Thyroid gland (tissue), 4 donors: ENCODE results near the gene TEDC1. TPM values are rescaled to one million over a fixed set of nuclear protein-coding genes. Genes with fewer than 3 reads are reported as not detected.

Experiments
- DNase-seq, 2 donors: peaks; one replicate each; pipeline ENCODE4 v3.0.0-alpha.2; 2019
- H3K27ac ChIP-seq, 3 donors: fragments of 200-600 bp; sonication (generic); 1 replicate in 2 of 3; 2 replicates in 1 of 3; pipeline ENCODE4 v1.5.1; 2016 to 2019; ENCODE audit warnings: mild to moderate bottlenecking in 1 of 3, moderate library complexity in 1 of 3
- H3K27me3 ChIP-seq: fragments of 200-600 bp; sonication (generic); one replicate; pipeline ENCODE4 v1.5.1; 2019
- H3K36me3 ChIP-seq, 2 donors: fragments of 200-600 bp; sonication (generic); one replicate each; pipeline ENCODE4 v1.5.1; 2016 to 2019
- H3K4me1 ChIP-seq, 2 donors: fragments of 200-600 bp; sonication (generic); one replicate each; pipeline ENCODE4 v1.5.1; 2017 to 2019
- H3K4me3 ChIP-seq, 3 donors: fragments of 200-600 bp; sonication (generic); replicated peaks in 1 of 3; 1 replicate in 2 of 3; 2 replicates in 1 of 3; pipeline ENCODE4 v1.5.1; 2016; ENCODE audit warnings: mild to moderate bottlenecking in 1 of 3
- H3K9me3 ChIP-seq: fragments of 200-600 bp; sonication (generic); one replicate; pipeline ENCODE4 v1.5.1; 2017
- CTCF ChIP-seq, 6 experiments: fragments of 200-600 bp in 3 of 6; fragments of 450-650 bp in 3 of 6; sonication (generic) in 3 of 6; IDR thresholded peaks; one replicate each; pipeline ENCODE4 v1.5.1; 2016 to 2019; ENCODE audit warnings: antibody characterized with exemption in 6 of 6, mild to moderate bottlenecking in 2 of 6, inconsistent platforms in 1 of 6, moderate library complexity in 1 of 6
- POLR2A ChIP-seq, 2 donors: fragments of 450-650 bp; IDR thresholded peaks; one replicate each; pipeline ENCODE4 v1.6.1; 2017; ENCODE audit warnings: antibody characterized with exemption in 2 of 2, mild to moderate bottlenecking in 2 of 2, moderate library complexity in 1 of 2
- WGBS, 2 donors: methylation state at CpG; one replicate each; pipeline ENCODE4 v1.1.5; 2017; 5-methylcytosine and 5-hydroxymethylcytosine counted together
- intact Hi-C: fragments of 100-400 bp; cut with DNase I; formaldehyde crosslinking; loops from one replicate; pipeline ENCODE4 v1.15.1; 2023
- total RNA-seq, 4 donors: library from RNA; depleted of rRNA; stranded (reverse); fragments of >200 nt; gene quantifications; one replicate each; pipeline ENCODE4 v1.2.3, GENCODE V29; 2016

Gene TEDC1
- total RNA-seq, 4 donors from 2014 or later, result 3.4 to 13.9 (median 8.5) TPM

DNA sequence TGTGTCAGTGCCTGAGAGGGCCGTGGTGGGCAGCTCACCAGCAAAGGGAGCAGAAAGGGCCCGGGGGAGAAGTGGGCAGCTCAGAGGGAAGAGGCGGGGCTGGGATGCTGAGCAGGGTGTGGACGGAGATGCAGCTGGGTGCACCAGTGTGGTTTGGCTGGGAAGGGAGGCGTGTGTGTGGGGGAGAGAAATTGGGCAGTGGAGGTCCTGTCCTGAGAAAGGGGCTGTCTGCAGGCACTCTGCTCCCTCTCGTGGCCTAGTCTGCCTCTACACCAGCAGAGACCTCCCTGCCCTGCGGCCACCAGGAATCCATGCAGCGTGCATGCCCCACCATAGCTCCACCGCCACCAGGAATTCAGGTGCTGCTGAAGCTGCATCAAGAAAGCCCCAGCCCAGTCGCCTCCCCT, 41.7 kb downstream of the TEDC1 start:
- 61 to 64% methylated on average over 9 to 10 of the region's 10 CpGs for WGBS, 2 donors
- intact Hi-C loops, result no loop called here
- peaks cover 4 to 15% of the 10 kb centered on the region in 2 donors for H3K4me1 ChIP-seq
- no peaks in the 10 kb centered on the region for H3K36me3 ChIP-seq
- no peak overlapping the region for H3K4me3 ChIP-seq
- no peak for DNase-seq
- H3K9me3 ChIP-seq, result no peaks in the 10 kb centered on the region
- H3K27ac ChIP-seq, result no peak overlapping the region
- H3K27me3 ChIP-seq, result no peaks in the 10 kb centered on the region
- TF ChIP-seq POLR2A (IDR thresholded peaks at IDR 0.05), result no peak
- no peak for TF ChIP-seq CTCF (IDR thresholded peaks at IDR 0.05)

DNA sequence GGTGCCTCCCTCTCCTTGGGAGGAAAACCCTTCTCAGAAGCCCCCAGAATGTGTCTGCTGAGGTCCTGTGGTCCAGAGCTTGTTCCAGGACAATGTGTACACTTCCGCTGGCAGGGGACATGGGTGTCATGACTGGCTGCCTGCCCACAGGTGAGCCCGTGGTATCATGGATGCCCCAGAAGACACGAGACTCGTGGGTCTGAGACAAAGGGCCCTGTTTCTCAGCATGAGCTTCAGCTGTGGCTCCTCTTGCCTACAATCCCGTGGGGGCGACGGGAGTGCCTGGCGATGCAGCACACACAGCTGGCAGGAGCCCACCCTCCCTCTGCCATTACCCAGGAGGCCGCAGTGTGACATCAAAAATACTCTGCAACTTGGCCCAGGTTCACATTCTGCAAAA, 42.3 kb downstream of the TEDC1 start:
- Histone ChIP-seq H3K27ac (no peak overlapping the region), H3K4me3 (no peak overlapping the region), H3K36me3 (no peaks in the 10 kb centered on the region), H3K4me1 (peaks cover 0 to 14% of the 10 kb centered on the region in 2 donors), H3K9me3 (no peaks in the 10 kb centered on the region), H3K27me3 (no peaks in the 10 kb centered on the region)
- intact Hi-C loops, result no loop called here
- WGBS, 2 donors, result 89 to 100% methylated on average over 4 to 9 of the region's 9 CpGs
- TF ChIP-seq CTCF (IDR thresholded peaks at IDR 0.05) (no peak), POLR2A (IDR thresholded peaks at IDR 0.05) (no peak)
- no peak for DNase-seq

DNA sequence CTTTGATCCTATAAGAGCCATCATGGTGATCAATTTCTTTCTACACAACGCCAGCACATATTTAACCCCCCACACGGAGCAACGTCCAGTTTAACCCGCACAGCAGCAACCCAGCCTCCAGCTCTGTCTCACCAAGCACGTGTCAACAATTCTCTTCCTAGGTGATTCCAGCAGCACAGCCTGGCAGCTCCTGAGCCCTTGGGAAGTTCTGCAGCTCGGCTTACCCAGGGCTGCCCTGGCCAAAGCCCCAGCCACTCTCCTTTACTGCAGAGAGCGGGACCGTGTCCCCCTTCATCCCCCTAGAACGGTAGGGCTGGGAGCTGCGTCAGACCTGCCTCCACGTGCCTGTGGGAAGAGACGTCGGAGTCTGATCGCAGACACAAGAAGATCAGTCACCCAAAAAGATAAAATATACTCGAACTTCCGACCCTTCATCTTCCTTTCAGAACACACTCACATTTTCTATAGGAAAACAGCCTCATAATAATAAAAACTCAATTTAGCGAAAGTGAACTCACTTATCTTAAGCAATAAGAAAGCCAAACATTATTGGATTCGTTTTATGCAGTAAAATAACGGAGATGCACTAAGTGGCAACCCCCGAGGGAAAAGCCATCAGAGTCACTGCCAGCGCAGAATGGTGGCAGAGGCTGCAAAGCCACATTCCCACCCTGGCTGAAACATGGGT, 42.9 kb downstream of the TEDC1 start:
- no peak for DNase-seq
- Histone ChIP-seq H3K36me3 (no peaks in the 10 kb centered on the region), H3K27ac (no peak overlapping the region), H3K4me1 (peaks cover 0 to 9% of the 10 kb centered on the region in 2 donors), H3K4me3 (no peak overlapping the region), H3K27me3 (no peaks in the 10 kb centered on the region), H3K9me3 (no peaks in the 10 kb centered on the region)
- 73 to 78% methylated on average over 20 to 21 of the region's 21 CpGs for WGBS, 2 donors
- TF ChIP-seq CTCF (IDR thresholded peaks at IDR 0.05) (no peak), POLR2A (IDR thresholded peaks at IDR 0.05) (no peak)
- intact Hi-C loops, result no loop called here

DNA sequence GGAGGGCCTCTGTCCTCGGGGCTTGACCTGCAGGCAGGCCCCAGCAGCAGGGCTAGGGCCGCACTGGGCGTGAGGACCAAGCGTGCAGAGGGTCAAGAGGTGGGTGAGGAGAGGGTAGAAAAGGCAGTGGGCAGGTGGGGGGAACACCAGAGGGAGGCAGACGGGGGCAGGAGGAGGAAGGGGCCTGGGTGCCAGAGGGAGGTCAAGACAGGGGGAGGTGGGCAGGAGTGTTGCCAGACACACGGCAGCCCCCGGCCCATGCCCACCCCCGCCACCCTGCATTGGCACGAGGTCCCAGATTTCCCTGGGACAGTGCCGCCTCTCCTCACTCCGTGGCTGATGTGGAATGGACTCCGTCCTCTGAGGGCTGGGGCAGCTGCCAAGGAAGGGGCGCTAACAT, 43.5 kb downstream of the TEDC1 start:
- intact Hi-C loops, result no loop called here
- Histone ChIP-seq H3K27me3 (no peaks in the 10 kb centered on the region), H3K4me1 (peaks cover 0 to 5% of the 10 kb centered on the region in 2 donors), H3K4me3 (no peak overlapping the region), H3K36me3 (no peaks in the 10 kb centered on the region), H3K9me3 (no peaks in the 10 kb centered on the region), H3K27ac (no peak overlapping the region)
- no peak for TF ChIP-seq CTCF (IDR thresholded peaks at IDR 0.05)
- no peak for TF ChIP-seq POLR2A (IDR thresholded peaks at IDR 0.05)
- DNase-seq, result no peak
- 67 to 70% methylated on average over 12 to 13 of the region's 13 CpGs for WGBS, 2 donors

DNA sequence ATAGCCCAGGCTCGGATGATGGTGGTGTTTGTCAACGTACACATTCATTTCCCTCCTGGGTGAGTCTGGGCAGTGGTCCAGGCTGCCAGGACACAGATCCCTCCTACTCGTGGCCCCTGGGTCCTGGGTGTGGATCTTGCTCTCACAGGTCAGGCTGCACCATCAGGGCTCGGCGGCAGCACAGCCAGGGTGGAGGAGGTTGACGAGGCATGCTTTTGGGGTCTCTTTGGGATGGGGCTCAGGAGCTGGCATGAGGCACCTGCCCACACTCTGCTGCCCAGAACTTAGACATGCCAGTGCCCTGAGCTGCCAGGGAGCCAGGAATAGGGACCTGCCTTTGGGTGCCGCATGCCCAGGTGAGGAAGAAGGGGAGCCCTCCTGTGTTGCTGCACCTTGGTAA, 45.0 kb downstream of the TEDC1 start:
- no peaks in the 10 kb centered on the region for H3K9me3 ChIP-seq
- no peak for TF ChIP-seq CTCF (IDR thresholded peaks at IDR 0.05)
- no peak for TF ChIP-seq POLR2A (IDR thresholded peaks at IDR 0.05)
- H3K36me3 ChIP-seq, result no peaks in the 10 kb centered on the region
- DNase-seq, result no peak
- WGBS, 2 donors, result 81 to 92% methylated on average over 2 to 7 of the region's 7 CpGs
- H3K4me3 ChIP-seq, result no peak overlapping the region
- H3K27ac ChIP-seq, result no peak overlapping the region
- H3K4me1 ChIP-seq, result peaks cover 0 to 5% of the 10 kb centered on the region in 2 donors
- intact Hi-C loops, result no loop called here
- no peaks in the 10 kb centered on the region for H3K27me3 ChIP-seq
